HG03095 (cell line): ENCODE measurements around the gene TMEM86B.
A peak's percentile ranks its signal among the peaks of the same experiment; 100 is the strongest.

ENCODE experiments used
- ATAC-seq: cut with Tn5 transposase; IDR thresholded peaks from one replicate; pipeline ENCODE4 v1.9.1; 2021; ENCODE audit warnings: moderate library complexity; ENCODE audit not compliant: unreplicated experiment

The TMEM86B gene

GRCh38 chr19:55257461-55258420, 29.2 kb upstream of the TMEM86B start:
- no peak for ATAC-seq

GRCh38 chr19:55256562-55257460, 28.2 kb upstream of the TMEM86B start:
- no peak for ATAC-seq

- no peak for ATAC-seq
These were observed 27.3 kb upstream of the TMEM86B start for GRCh38 chr19:55255618-55256423.

- ATAC-seq, result no peak
These were observed 26.0 kb upstream of the TMEM86B start for GRCh38 chr19:55254625-55254977.

GRCh38 chr19:55253842-55254624, 25.5 kb upstream of the TMEM86B start:
- peak; percentile 44 for ATAC-seq

GRCh38 chr19:55252760-55253663, 24.4 kb upstream of the TMEM86B start:
- ATAC-seq, result no peak

- ATAC-seq, result no peak
These were observed 22.9 kb upstream of the TMEM86B start for GRCh38 chr19:55251341-55252081.

- ATAC-seq, result no peak
These were observed 21.9 kb upstream of the TMEM86B start for GRCh38 chr19:55250262-55251036.

GRCh38 chr19:55249841-55250240, 21.3 kb upstream of the TMEM86B start:
- ATAC-seq, result no peak

GRCh38 chr19:55248704-55249103, 20.1 kb upstream of the TMEM86B start:
- ATAC-seq, result no peak

GRCh38 chr19:55248166-55248675, 19.7 kb upstream of the TMEM86B start:
- ATAC-seq, result no peak

GRCh38 chr19:55247621-55248099, 19.1 kb upstream of the TMEM86B start:
- no peak for ATAC-seq

GRCh38 chr19:55246462-55247451, 18.2 kb upstream of the TMEM86B start:
- no peak for ATAC-seq

- ATAC-seq, result no peak
These were observed 16.8 kb upstream of the TMEM86B start for GRCh38 chr19:55245236-55245904.

- no peak for ATAC-seq
These were observed 15.6 kb upstream of the TMEM86B start for GRCh38 chr19:55244004-55244680.
